Medulla oblongata (tissue), 1 donor: ENCODE results near the gene PIGN.

Experiments
- DNase-seq: peaks from one replicate; pipeline ENCODE4 v3.0.0-alpha.2; 2015; ENCODE audit errors: extremely low spot score

The PIGN gene, protein sequence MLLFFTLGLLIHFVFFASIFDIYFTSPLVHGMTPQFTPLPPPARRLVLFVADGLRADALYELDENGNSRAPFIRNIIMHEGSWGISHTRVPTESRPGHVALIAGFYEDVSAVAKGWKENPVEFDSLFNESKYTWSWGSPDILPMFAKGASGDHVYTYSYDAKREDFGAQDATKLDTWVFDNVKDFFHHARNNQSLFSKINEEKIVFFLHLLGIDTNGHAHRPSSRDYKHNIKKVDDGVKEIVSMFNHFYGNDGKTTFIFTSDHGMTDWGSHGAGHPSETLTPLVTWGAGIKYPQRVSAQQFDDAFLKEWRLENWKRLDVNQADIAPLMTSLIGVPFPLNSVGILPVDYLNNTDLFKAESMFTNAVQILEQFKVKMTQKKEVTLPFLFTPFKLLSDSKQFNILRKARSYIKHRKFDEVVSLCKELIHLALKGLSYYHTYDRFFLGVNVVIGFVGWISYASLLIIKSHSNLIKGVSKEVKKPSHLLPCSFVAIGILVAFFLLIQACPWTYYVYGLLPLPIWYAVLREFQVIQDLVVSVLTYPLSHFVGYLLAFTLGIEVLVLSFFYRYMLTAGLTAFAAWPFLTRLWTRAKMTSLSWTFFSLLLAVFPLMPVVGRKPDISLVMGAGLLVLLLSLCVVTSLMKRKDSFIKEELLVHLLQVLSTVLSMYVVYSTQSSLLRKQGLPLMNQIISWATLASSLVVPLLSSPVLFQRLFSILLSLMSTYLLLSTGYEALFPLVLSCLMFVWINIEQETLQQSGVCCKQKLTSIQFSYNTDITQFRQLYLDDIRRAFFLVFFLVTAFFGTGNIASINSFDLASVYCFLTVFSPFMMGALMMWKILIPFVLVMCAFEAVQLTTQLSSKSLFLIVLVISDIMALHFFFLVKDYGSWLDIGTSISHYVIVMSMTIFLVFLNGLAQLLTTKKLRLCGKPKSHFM

DNA sequence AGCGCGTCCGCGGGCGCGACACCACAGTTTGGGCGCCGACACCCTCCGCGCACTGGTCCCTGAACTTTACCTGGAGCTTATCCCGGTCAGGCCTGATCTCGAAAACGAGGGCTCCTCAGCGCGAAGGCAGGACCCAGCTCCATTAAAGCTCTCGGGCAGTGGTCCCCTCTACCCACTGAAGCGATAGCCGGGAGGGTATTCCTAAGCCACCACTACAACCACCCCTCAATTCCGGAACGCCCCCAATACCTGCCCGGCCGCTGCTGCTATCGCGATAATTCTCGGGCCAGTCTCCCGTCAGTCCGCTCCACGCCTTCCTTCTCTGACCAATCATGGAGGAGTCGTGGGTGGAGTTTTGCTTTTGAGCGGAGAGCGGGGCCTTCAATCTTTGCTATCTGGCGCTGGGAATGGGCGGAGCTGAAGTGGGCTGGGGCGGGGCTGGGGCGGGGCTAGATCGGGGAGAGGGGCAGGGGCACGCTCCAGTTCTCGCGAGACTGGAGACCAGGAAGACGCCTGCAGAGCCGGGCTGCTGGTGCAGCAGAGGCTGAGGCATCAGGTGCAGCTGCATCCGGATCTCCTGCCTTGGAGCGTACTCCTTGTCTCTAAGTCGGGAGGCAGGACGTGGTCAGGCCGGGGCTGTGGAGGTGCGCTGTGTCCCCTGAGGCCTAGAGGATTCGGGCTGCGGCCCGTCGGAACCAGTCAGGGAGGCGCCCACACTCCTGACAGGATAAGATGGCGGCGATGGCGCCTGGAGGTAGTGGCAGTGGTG is at the start of gene PIGN, which contains the start of gene RELCH:
TSS of gene PIGN (minus strand) at position 283 of the 769 bp plus-strand sequence. CDS start 25,703 bp downstream, outside the sequence.
TSS of gene RELCH (plus strand) at position 482 of the 769 bp plus-strand sequence. CDS start at position 733, 251 bp downstream.
- DNase-seq: peak; percentile 100

DNA sequence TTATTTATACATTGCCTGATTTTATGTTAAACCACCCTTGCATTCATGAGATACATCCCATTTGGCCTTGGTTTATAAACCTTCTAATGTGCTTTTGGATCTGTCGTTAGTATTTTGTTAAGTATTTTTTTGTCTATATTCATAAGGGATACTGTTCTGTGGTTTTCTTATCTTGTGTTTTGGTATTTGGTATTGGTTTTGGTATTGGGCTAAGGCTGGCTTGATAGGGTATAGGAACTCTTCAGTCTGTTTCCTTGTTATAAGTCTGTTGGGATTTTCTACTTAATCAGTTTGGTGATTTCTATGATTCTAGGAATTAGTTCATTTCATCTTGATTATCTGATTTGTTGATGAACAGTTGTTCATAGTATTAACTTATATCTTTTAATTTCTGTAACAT is 49.4 kb upstream of the PIGN start:
- no peak for DNase-seq

DNA sequence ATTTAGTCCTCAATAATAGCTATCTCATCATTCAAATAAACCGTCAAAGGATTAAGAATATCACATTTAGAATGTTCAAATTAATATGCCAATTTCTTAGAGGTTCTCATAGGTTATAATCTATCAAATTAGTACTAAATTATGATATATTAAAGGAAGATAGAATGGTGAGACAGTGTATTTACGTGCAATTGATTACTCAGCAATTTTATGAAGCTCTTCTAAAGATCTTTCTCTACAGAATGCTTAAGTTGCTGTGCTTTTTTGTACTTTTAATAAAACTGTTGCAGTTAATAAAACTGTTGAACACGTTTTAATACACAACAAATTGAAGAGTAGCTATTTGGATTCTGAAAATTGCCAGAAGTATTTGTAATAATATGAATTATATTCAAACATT is 39.2 kb upstream of the PIGN start:
- DNase-seq: no peak

GRCh38 chr18:62224229-62224628 is 37.4 kb upstream of the PIGN start:
- no peak for DNase-seq

DNA sequence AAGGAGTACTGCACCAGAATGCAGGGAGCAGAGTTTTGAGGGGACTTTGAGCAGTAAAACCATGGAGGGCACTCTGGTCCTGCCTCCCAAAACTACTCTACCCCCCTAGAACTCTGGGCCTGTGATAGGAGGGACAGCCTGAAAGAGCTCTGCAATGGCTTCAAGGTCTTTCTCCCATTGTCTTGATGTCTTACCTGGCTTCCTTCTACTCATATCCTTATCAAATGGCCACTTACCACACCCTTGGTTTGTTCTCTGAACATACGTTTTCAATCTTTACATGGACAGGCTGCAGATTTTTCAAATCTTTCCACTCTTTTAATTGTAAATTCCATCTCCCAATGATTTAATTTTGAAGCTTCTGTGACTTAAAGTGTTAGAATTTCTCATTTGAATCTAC is 27.9 kb upstream of the PIGN start:
- DNase-seq: no peak

GRCh38 chr18:62211325-62211828 is 24.5 kb upstream of the PIGN start:
- no peak for DNase-seq

GRCh38 chr18:62210138-62210537 is 23.3 kb upstream of the PIGN start:
- DNase-seq: no peak

GRCh38 chr18:62209046-62209445 is 22.2 kb upstream of the PIGN start:
- no peak for DNase-seq

GRCh38 chr18:62206593-62206992 is 19.7 kb upstream of the PIGN start:
- DNase-seq: no peak

- no peak for DNase-seq
These were observed 19.0 kb upstream of the PIGN start for GRCh38 chr18:62205824-62206223.

DNA sequence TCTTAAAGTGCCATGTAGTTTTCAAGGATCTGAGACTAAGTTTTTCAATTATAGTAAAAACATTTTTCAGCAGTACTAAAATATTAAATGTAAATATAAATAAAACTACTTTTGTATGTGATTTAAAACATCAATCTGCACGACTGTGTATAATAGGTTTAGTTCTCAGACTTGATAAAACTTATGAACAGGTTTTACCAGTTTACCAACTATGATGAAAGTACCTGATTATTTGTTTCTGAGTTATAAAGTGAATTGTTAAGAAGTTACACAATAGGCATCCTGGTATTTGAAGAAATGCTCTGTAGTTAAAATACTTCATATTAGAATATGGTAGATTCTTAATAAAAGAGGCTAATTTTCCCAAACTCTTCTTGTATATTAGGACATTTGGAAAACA is 15.0 kb upstream of the PIGN start:
- no peak for DNase-seq

- DNase-seq: no peak
These were observed 13.5 kb upstream of the PIGN start for GRCh38 chr18:62200121-62200914.

- DNase-seq: no peak
These were observed 12.8 kb upstream of the PIGN start for GRCh38 chr18:62199629-62200028.

GRCh38 chr18:62198259-62198658 is 11.4 kb upstream of the PIGN start:
- DNase-seq: no peak

- DNase-seq: no peak
These were observed 10.1 kb upstream of the PIGN start for GRCh38 chr18:62196980-62197379.

DNA sequence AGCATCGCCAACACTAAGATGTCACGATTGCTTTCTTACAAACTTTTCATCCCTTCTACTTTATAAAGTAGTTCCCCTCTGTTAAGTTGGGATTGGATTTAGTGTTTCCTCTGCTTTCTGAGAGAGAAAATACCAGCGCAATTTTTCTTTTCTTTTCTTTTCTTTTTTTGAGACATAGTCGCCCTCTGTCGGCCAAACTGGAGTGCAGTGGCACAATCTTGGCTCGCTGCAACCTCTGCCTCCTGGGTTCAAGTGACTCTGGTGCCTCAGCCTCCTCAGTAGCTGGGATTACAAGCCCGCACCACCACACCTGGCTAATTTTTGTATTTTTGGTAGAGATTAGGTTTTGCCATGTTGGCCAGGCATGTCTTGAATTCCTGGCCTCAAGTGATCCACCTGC is 9.2 kb upstream of the PIGN start:
- no peak for DNase-seq

DNA sequence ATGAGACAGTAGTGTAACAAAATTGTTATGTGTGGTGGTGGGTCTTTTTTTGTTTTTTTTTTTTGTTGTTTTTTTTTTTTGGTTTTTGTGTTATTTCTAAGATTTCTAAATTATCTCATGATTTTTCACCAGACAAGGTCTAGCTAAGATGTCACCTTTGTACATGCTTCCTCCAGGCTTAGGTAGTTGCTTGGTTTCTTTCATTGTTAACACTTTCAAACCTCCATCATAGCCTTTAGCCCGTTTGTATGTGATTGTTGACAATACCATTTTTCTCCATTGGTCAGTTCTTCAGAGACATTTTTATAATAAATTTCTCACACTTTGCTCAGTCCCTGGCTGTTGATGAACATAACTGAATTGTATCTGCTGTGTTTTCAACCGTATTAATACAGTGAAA is 2.4 kb upstream of the PIGN start:
- DNase-seq: no peak

- DNase-seq: peak; percentile 35
These were observed 971 bp upstream of the PIGN start for GRCh38 chr18:62187543-62188510.

DNA sequence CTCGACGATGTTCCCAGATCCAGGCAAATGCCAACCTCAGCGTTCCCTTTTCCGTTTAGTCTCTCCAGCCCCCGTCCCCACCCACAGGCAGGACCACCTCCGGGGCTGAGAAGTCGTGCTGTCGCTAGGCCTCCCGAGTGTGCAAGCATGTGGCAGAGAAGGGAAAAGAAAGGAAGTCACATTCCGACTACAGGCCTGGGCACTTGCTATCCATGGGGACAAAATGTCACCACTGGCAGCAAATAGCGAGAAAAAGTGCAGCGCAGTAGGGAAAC is 420 bp downstream of the PIGN start:
- DNase-seq: peak; percentile 54
